ENCODE results near the gene ZHX3. TPM values are rescaled to one million over a fixed set of nuclear protein-coding genes. Genes with fewer than 3 reads are reported as not detected.
"Not testable (repeated sequence)": the region's sequence is repeated elsewhere in the genome, so short reads cannot be mapped to it uniquely, and the experiment has no call there.

ZHX3 gene
- total and polyA plus RNA-seq, 2 experiments from 2014 or later: 5.8 to 10.3 TPM

- Histone ChIP-seq H3K27me3 (no peaks in the 10 kb centered on the region), H3K27ac (no peak overlapping the region), H3K4me1 (ENCODE audit: low read depth) (peaks cover 8% of the 10 kb centered on the region), H3K4me3 (no peak overlapping the region), H3K36me3 (no peaks in the 10 kb centered on the region), H3K9me3 (ENCODE audit: low read depth) (no peaks in the 10 kb centered on the region)
- DNase-seq (ENCODE audit: low read depth in 1 of 2, low spot score in 1 of 2): no peak
- no peak for TF ChIP-seq CTCF (IDR thresholded peaks at IDR 0.05; ENCODE audit: low read depth, low read length)
Observed at GRCh38 chr20:41316051-41316450, 1.5 kb downstream of the ZHX3 start.

GRCh38 chr20:41314386-41314785 lies 3.1 kb downstream of the ZHX3 start:
- no peak overlapping the region for H3K4me3 ChIP-seq
- no peaks in the 10 kb centered on the region for H3K36me3 ChIP-seq
- H3K4me1 ChIP-seq (ENCODE audit: low read depth): peaks cover 8% of the 10 kb centered on the region
- H3K27ac ChIP-seq: no peak overlapping the region
- no peaks in the 10 kb centered on the region for H3K27me3 ChIP-seq
- no peaks in the 10 kb centered on the region for H3K9me3 ChIP-seq (ENCODE audit: low read depth)
- TF ChIP-seq CTCF (IDR thresholded peaks at IDR 0.05; ENCODE audit: low read depth, low read length): no peak
- no peak for DNase-seq (ENCODE audit: low read depth in 1 of 2, low spot score in 1 of 2)

- not testable (repeated sequence) for H3K27ac ChIP-seq; H3K36me3 ChIP-seq; H3K4me1 ChIP-seq (ENCODE audit: low read depth); H3K4me3 ChIP-seq; DNase-seq (ENCODE audit: low read depth in 1 of 2, low spot score in 1 of 2); H3K27me3 ChIP-seq; H3K9me3 ChIP-seq (ENCODE audit: low read depth)
Observed at GRCh38 chr20:41312009-41312408, 5.5 kb downstream of the ZHX3 start.

GRCh38 chr20:41309817-41310216 lies 7.7 kb downstream of the ZHX3 start:
- H3K4me3 ChIP-seq: no peak overlapping the region
- no peak for TF ChIP-seq CTCF (IDR thresholded peaks at IDR 0.05; ENCODE audit: low read depth, low read length)
- no peaks in the 10 kb centered on the region for H3K36me3 ChIP-seq
- no peaks in the 10 kb centered on the region for H3K27me3 ChIP-seq
- peak in 1 of 2 donors; percentile 80 for DNase-seq (ENCODE audit: low read depth in 1 of 2, low spot score in 1 of 2)
- no peak overlapping the region for H3K27ac ChIP-seq
- H3K9me3 ChIP-seq (ENCODE audit: low read depth): no peaks in the 10 kb centered on the region
- no peaks in the 10 kb centered on the region for H3K4me1 ChIP-seq (ENCODE audit: low read depth)

- peak in 1 of 2 donors; percentile 82 for DNase-seq (ENCODE audit: low read depth in 1 of 2, low spot score in 1 of 2)
- no peaks in the 10 kb centered on the region for H3K36me3 ChIP-seq
- no peaks in the 10 kb centered on the region for H3K9me3 ChIP-seq (ENCODE audit: low read depth)
- no peaks in the 10 kb centered on the region for H3K27me3 ChIP-seq
- no peak for TF ChIP-seq CTCF (IDR thresholded peaks at IDR 0.05; ENCODE audit: low read depth, low read length)
- H3K4me3 ChIP-seq: no peak overlapping the region
- H3K4me1 ChIP-seq (ENCODE audit: low read depth): no peaks in the 10 kb centered on the region
- H3K27ac ChIP-seq: no peak overlapping the region
Observed at GRCh38 chr20:41308726-41309413, 8.7 kb downstream of the ZHX3 start.

- Histone ChIP-seq H3K27ac (no peak overlapping the region), H3K36me3 (no peaks in the 10 kb centered on the region)
- peak in 1 of 2 donors; percentile 88 for DNase-seq (ENCODE audit: low read depth in 1 of 2, low spot score in 1 of 2)
Observed at GRCh38 chr20:41308290-41308711, 9.2 kb downstream of the ZHX3 start.

More at GRCh38 chr20:41308290-41308711, 9.2 kb downstream of the ZHX3 start:
- no peaks in the 10 kb centered on the region for H3K27me3 ChIP-seq
- no peak for TF ChIP-seq CTCF (IDR thresholded peaks at IDR 0.05; ENCODE audit: low read depth, low read length)
- no peaks in the 10 kb centered on the region for H3K9me3 ChIP-seq (ENCODE audit: low read depth)
- H3K4me1 ChIP-seq (ENCODE audit: low read depth): no peaks in the 10 kb centered on the region
- H3K4me3 ChIP-seq: no peak overlapping the region

All from cardiac muscle cell (in vitro differentiated cells and primary cell).